SK-N-SH (cell line): Measurements from ENCODE around the gene OGFOD3. TPM values are rescaled to one million over a fixed set of nuclear protein-coding genes. Genes with fewer than 3 reads are reported as not detected.
"Not testable (repeated sequence)": the region's sequence is repeated elsewhere in the genome, so short reads cannot be mapped to it uniquely, and the experiment has no call there.

ENCODE experiments used
- CTCF ChIA-PET: fragments of 300-600, 350-600 bp; formaldehyde crosslinking; extraction: SDS; loops from one replicate; lab custom pipeline; 2021; lab: Yijun Ruan, JAX
- POLR2A ChIA-PET: fragments of 350-600 bp; sonication (Branson Sonifier 250); formaldehyde crosslinking; extraction: SDS; loops from one replicate; lab custom pipeline; 2020; ENCODE audit warnings: antibody characterized with exemption, inconsistent platforms; lab: Yijun Ruan, JAX
- DNase-seq: peaks from one replicate; pipeline ENCODE4 v3.0.0; 2012
- H2AFZ ChIP-seq: fragments of 200-600 bp; sonication (generic); 2 replicates; pipeline ENCODE4 v1.8.1; 2016; ENCODE audit warnings: antibody characterized with exemption, mild to moderate bottlenecking, low read depth
- H3F3A ChIP-seq: fragments of 200-600 bp; sonication (generic); replicated peaks from 2 replicates; pipeline ENCODE3; 2016; ENCODE audit warnings: antibody characterized with exemption, mild to moderate bottlenecking; ENCODE audit not compliant: insufficient read depth
- H3K27ac ChIP-seq, 2 experiments: fragments of 200-500 bp in 1 of 2; fragments of 200-600 bp in 1 of 2; sonication (Bioruptor generic) in 1 of 2; sonication (generic), shearing (Covaris generic) in 1 of 2; 2 replicates each; pipeline versions ENCODE4 v1.5.1 to v1.6.1; 2014 to 2016; ENCODE audit warnings: low read depth in 2 of 2, inconsistent platforms in 1 of 2, low read length in 1 of 2, mild to moderate bottlenecking in 1 of 2, mixed read lengths in 1 of 2
- H3K27me3 ChIP-seq: fragments of 200-600 bp; sonication (generic), shearing (Covaris generic); 2 replicates; pipeline ENCODE4 v1.6.1; 2016; ENCODE audit warnings: mixed run types; ENCODE audit not compliant: insufficient read depth
- H3K36me3 ChIP-seq, 2 experiments: fragments of 200-500 bp in 1 of 2; fragments of 200-600 bp in 1 of 2; sonication (Bioruptor generic) in 1 of 2; sonication (generic) in 1 of 2; replicated peaks in 1 of 2; 2 replicates each; pipeline versions ENCODE3 to v1.5.1; 2014 to 2016; ENCODE audit warnings: low read length in 1 of 2, mild to moderate bottlenecking in 1 of 2; ENCODE audit not compliant: insufficient read depth in 2 of 2, control insufficient read depth in 1 of 2
- H3K4me1 ChIP-seq, 2 experiments: fragments of 200-500 bp in 1 of 2; fragments of 200-600 bp in 1 of 2; sonication (Bioruptor generic) in 1 of 2; sonication (generic), shearing (Covaris generic) in 1 of 2; 2 replicates each; pipeline versions ENCODE4 v1.5.1 to v1.6.1; 2014 to 2016; ENCODE audit warnings: low read depth in 1 of 2, low read length in 1 of 2, mixed run types in 1 of 2; ENCODE audit not compliant: insufficient read depth in 2 of 2, control insufficient read depth in 1 of 2
- H3K4me2 ChIP-seq: fragments of 200-600 bp; sonication (generic), shearing (Covaris generic); 2 replicates; pipeline ENCODE4 v1.6.1; 2017; ENCODE audit warnings: mixed run types
- H3K4me3 ChIP-seq, 2 experiments: fragments of 200-500 bp in 1 of 2; fragments of 200-600 bp in 1 of 2; sonication (Bioruptor generic) in 1 of 2; sonication (generic), shearing (Covaris generic) in 1 of 2; 2 replicates each; pipeline versions ENCODE4 v1.5.1 to v1.8.1; 2014 to 2016; ENCODE audit warnings: low read depth in 2 of 2, inconsistent platforms in 1 of 2, low read length in 1 of 2, mild to moderate bottlenecking in 1 of 2, mixed read lengths in 1 of 2, moderate library complexity in 1 of 2
- H3K79me2 ChIP-seq: fragments of 200-600 bp; sonication (generic); 2 replicates; pipeline ENCODE4 v1.8.1; 2017; ENCODE audit warnings: mild to moderate bottlenecking; ENCODE audit not compliant: insufficient read depth
- H3K9ac ChIP-seq: fragments of 200-600 bp; sonication (generic); 2 replicates; pipeline ENCODE4 v1.6.1; 2017; ENCODE audit warnings: mixed run types
- H3K9me2 ChIP-seq: fragments of 200-600 bp; sonication (generic); 2 replicates; pipeline ENCODE4 v1.6.1; 2017; ENCODE audit warnings: mixed run types
- H3K9me3 ChIP-seq: fragments of 200-600 bp; sonication (generic); 2 replicates; pipeline ENCODE4 v1.6.1; 2017; ENCODE audit warnings: mixed run types, mild to moderate bottlenecking, moderate library complexity
- H4K20me1 ChIP-seq: fragments of 200-600 bp; sonication (generic); 2 replicates; pipeline ENCODE4 v1.6.1; 2017; ENCODE audit warnings: mild to moderate bottlenecking, mixed run types; ENCODE audit not compliant: insufficient read depth
- CTCF ChIP-seq: fragments of 200-600 bp; sonication (generic); IDR thresholded peaks from 2 replicates; pipeline ENCODE4 v1.6.1; 2017; ENCODE audit warnings: antibody characterized with exemption, mild to moderate bottlenecking, moderate library complexity
- EP300 ChIP-seq, 2 experiments: IDR thresholded peaks; 2 replicates each; pipeline versions ENCODE4 v1.4.0 to v1.6.1; 2012; ENCODE audit warnings: borderline replicate concordance in 1 of 2, low read depth in 1 of 2, low read length in 1 of 2
- EZH2phosphoT487 ChIP-seq: fragments of 200-600 bp; sonication (generic); IDR thresholded peaks from 2 replicates; pipeline ENCODE4 v1.6.1; 2017; ENCODE audit warnings: low read depth, mixed run types, mild to moderate bottlenecking, antibody characterized with exemption, moderate library complexity, borderline replicate concordance
- GABPA ChIP-seq: IDR thresholded peaks from 2 replicates; pipeline ENCODE4 v1.4.0; 2012; ENCODE audit warnings: low read depth, mild to moderate bottlenecking
- JUND ChIP-seq: IDR thresholded peaks from 2 replicates; pipeline ENCODE4 v1.4.0; 2012
- MAX ChIP-seq: IDR thresholded peaks from 2 replicates; pipeline ENCODE4 v1.4.0; 2012; ENCODE audit warnings: low read depth
- PBX3 ChIP-seq: IDR thresholded peaks from 2 replicates; pipeline ENCODE4; 2012
- RCOR1 ChIP-seq: fragments of 150-350 bp; IDR thresholded peaks from 2 replicates; pipeline ENCODE4 v1.6.1; 2017; ENCODE audit warnings: antibody characterized with exemption, low read length
- RFX5 ChIP-seq: IDR thresholded peaks from 2 replicates; pipeline ENCODE4 v1.6.1; 2012; ENCODE audit warnings: mild to moderate bottlenecking, improper control_type of control experiment, low read length
- RXRA ChIP-seq: IDR thresholded peaks from 2 replicates; pipeline ENCODE4 v1.4.0; 2012; ENCODE audit warnings: low read depth, mild to moderate bottlenecking, borderline replicate concordance
- SIN3A ChIP-seq: IDR thresholded peaks from 2 replicates; pipeline ENCODE4 v1.6.1; 2012; ENCODE audit warnings: low read depth, mild to moderate bottlenecking, low read length, moderate library complexity, borderline replicate concordance
- WGBS: methylation state at CpG from one replicate; pipeline ENCODE4 v1.1.6; 2017; ENCODE audit warnings: low lambda C conversion rate; 5-methylcytosine and 5-hydroxymethylcytosine counted together
- polyA plus RNA-seq, 3 experiments: library from polyadenylated mRNA; depleted of rRNA; stranded (reverse); fragments of >200 nt; gene quantifications; 2 replicates each; pipeline ENCODE4 v1.2.3, GENCODE V29; 2012

The OGFOD3 gene
- polyA plus RNA-seq, 1 of the 3 experiments (the other 2 are of a cell fraction): 68.2 TPM

- Histone ChIP-seq H3K9me3 (no peaks in the 10 kb centered on the region), H3K4me2 (peak overlapping the region; percentile 94), H3F3A (peaks cover 10% of the 10 kb centered on the region), H3K9ac (peak overlapping the region; percentile 95; the same call in 1 of the 2 replicates), H3K4me3 (peak overlapping the region; percentile 74 to 92), H3K27me3 (no peaks in the 10 kb centered on the region)
- WGBS: 51% methylated on average over 10 of the region's 10 CpGs
- no peak for TF ChIP-seq JUND
- TF ChIP-seq, all 33 proteins: peak for 0
- no peak for DNase-seq
- Histone ChIP-seq H3K4me1 (peaks cover 5 to 11% of the 10 kb centered on the region in 2 experiments; a peak in 3 of 4 replicates), H2AFZ (peak overlapping the region; percentile 1), H4K20me1 (peaks cover 6% of the 10 kb centered on the region; the same call in 1 of the 2 replicates), H3K36me3 (peaks cover 9 to 21% of the 10 kb centered on the region in 2 experiments), H3K27ac (peak overlapping the region; percentile 98 to 99), H3K79me2 (peaks cover 28% of the 10 kb centered on the region), H3K9me2 (no peaks in the 10 kb centered on the region)
- POLR2A ChIA-PET: interaction anchor here (0.5 to 1.3 kb wide), 6 partner anchors 33 to 215 kb away, joined by 3 to 5 read pairs (median 4); no protein-coding TSS in a partner anchor
- CTCF ChIA-PET: interaction anchor here (0.6 to 2.2 kb wide), 5 partner anchors 37 to 251 kb away, joined by 3 to 9 read pairs (median 3); no protein-coding TSS in a partner anchor
These were observed 38.9 kb upstream of the OGFOD3 start for GRCh38 chr17:82457073-82457928.

- H4K20me1 ChIP-seq, DNase-seq, H3K27me3 ChIP-seq, H2AFZ ChIP-seq, CTCF ChIA-PET, H3K9me2 ChIP-seq, H3K9me3 ChIP-seq, H3K9ac ChIP-seq, H3K27ac ChIP-seq, H3K36me3 ChIP-seq, H3K4me2 ChIP-seq, H3K4me3 ChIP-seq, POLR2A ChIA-PET: not testable (repeated sequence)
- H3F3A ChIP-seq: peaks cover 13% of the 10 kb centered on the region
- H3K4me1 ChIP-seq: peaks cover 12 to 25% of the 10 kb centered on the region in 2 experiments; a peak in 3 of 4 replicates
- WGBS: 90% methylated on average over 18 of the region's 21 CpGs
- H3K79me2 ChIP-seq: peaks cover 19% of the 10 kb centered on the region
These were observed 35.3 kb upstream of the OGFOD3 start for GRCh38 chr17:82453706-82454105.

GRCh38 chr17:82453151-82453550 is 34.8 kb upstream of the OGFOD3 start:
- Histone ChIP-seq H3K4me1 (peaks cover 12 to 25% of the 10 kb centered on the region in 2 experiments; a peak in 3 of 4 replicates), H3F3A (peaks cover 13% of the 10 kb centered on the region), H3K79me2 (peaks cover 18% of the 10 kb centered on the region)
- H2AFZ ChIP-seq, CTCF ChIA-PET, H3K36me3 ChIP-seq, H4K20me1 ChIP-seq, POLR2A ChIA-PET, DNase-seq, H3K4me3 ChIP-seq, H3K9me2 ChIP-seq, H3K9me3 ChIP-seq, H3K27me3 ChIP-seq, H3K9ac ChIP-seq, H3K4me2 ChIP-seq, H3K27ac ChIP-seq: not testable (repeated sequence)
- WGBS: 74% methylated on average over 7 of the region's 7 CpGs

GRCh38 chr17:82452162-82452561 is 33.8 kb upstream of the OGFOD3 start:
- Histone ChIP-seq H4K20me1 (peaks cover 5% of the 10 kb centered on the region; the same call in 1 of the 2 replicates), H3K27me3 (no peaks in the 10 kb centered on the region), H3K79me2 (peaks cover 23% of the 10 kb centered on the region), H3K9ac (no peak overlapping the region), H2AFZ (no peak overlapping the region), H3K36me3 (peaks cover 0 to 3% of the 10 kb centered on the region in 2 experiments), H3K9me3 (no peaks in the 10 kb centered on the region), H3K4me2 (no peak overlapping the region), H3K27ac (no peak overlapping the region), H3F3A (peaks cover 6% of the 10 kb centered on the region), H3K4me1 (peaks cover 8 to 18% of the 10 kb centered on the region in 2 experiments; a peak in 2 of 4 replicates), H3K4me3 (no peak overlapping the region), H3K9me2 (no peaks in the 10 kb centered on the region)
- ChIA-PET CTCF (no interaction called here), POLR2A (no interaction called here)
- DNase-seq: no peak
- WGBS: 96% methylated on average over 3 of the region's 3 CpGs
- TF ChIP-seq CTCF: no peak
- no peak for TF ChIP-seq EP300 (IDR thresholded peaks at IDR 0.05; ENCODE audit: borderline replicate concordance in 1 of 2, low read depth in 1 of 2, low read length in 1 of 2)
- no peak for TF ChIP-seq RXRA
- TF ChIP-seq RCOR1: no peak
- no peak for TF ChIP-seq SIN3A
- TF ChIP-seq PBX3: no peak
- TF ChIP-seq GABPA: no peak
- no peak for TF ChIP-seq RFX5
- no peak for TF ChIP-seq MAX
- TF ChIP-seq EZH2phosphoT487: no peak
